Glutamatergic neuron (in vitro differentiated cells): ENCODE measurements around the gene PVALB. TPM values are rescaled to one million over a fixed set of nuclear protein-coding genes. Genes with fewer than 3 reads are reported as not detected.
A peak's percentile ranks its signal among the peaks of the same experiment; 100 is the strongest.

Experiments used
- DNase-seq: peaks from one replicate; pipeline ENCODE4 v3.0.0; 2022
- H3K27ac Mint-ChIP-seq: one replicate; pipeline ENCODE4 v1.8.0; 2020; ENCODE audit warnings: mild to moderate bottlenecking, mixed read lengths, inconsistent platforms; ENCODE audit not compliant: unreplicated experiment
- H3K27me3 Mint-ChIP-seq: one replicate; pipeline ENCODE4 v1.8.0; 2020; ENCODE audit warnings: mild to moderate bottlenecking, moderate library complexity, mixed read lengths, inconsistent platforms; ENCODE audit not compliant: unreplicated experiment
- H3K36me3 Mint-ChIP-seq: one replicate; pipeline ENCODE4 v1.8.0; 2020; ENCODE audit warnings: mild to moderate bottlenecking, mixed read lengths, inconsistent platforms; ENCODE audit not compliant: unreplicated experiment
- H3K4me1 Mint-ChIP-seq: one replicate; pipeline ENCODE4 v1.8.0; 2020; ENCODE audit warnings: mild to moderate bottlenecking, low read depth, mixed read lengths, inconsistent platforms; ENCODE audit not compliant: unreplicated experiment
- H3K4me3 Mint-ChIP-seq: one replicate; pipeline ENCODE4 v1.8.0; 2020; ENCODE audit warnings: mild to moderate bottlenecking, mixed read lengths, inconsistent platforms; ENCODE audit not compliant: unreplicated experiment
- H3K9me3 Mint-ChIP-seq: one replicate; pipeline ENCODE4 v1.8.0; 2020; ENCODE audit warnings: mild to moderate bottlenecking, moderate library complexity, mixed read lengths, inconsistent platforms; ENCODE audit not compliant: unreplicated experiment
- CTCF ChIP-seq: fragments of 200-600 bp; sonication (generic); IDR thresholded peaks from one replicate; pipeline ENCODE4 v1.5.0; 2021; ENCODE audit not compliant: partially characterized antibody, unreplicated experiment
- total RNA-seq: library from RNA; stranded (reverse); fragmentation: NEBNext Ultra II Directional; extraction: Animal tissue kit (Norgen Biotek cat#: 25700); gene quantifications from one replicate; pipeline ENCODE4 v1.2.1, GENCODE V29; 2021; ENCODE audit not compliant: unreplicated experiment

Gene PVALB
- total RNA-seq, 1 donor from 2014 or later = not detected

- Mint-ChIP-seq H3K4me3 (no peak overlapping the region), H3K36me3 (no peaks in the 10 kb centered on the region), H3K4me1 (peaks cover 3% of the 10 kb centered on the region), H3K27me3 (peaks cover 3% of the 10 kb centered on the region), H3K9me3 (no peaks in the 10 kb centered on the region), H3K27ac (no peak overlapping the region)
- no peak for TF ChIP-seq CTCF
- no peak for DNase-seq
Observed at GRCh38 chr22:36790648-36791047, 26.2 kb downstream of the PVALB start.

DNA sequence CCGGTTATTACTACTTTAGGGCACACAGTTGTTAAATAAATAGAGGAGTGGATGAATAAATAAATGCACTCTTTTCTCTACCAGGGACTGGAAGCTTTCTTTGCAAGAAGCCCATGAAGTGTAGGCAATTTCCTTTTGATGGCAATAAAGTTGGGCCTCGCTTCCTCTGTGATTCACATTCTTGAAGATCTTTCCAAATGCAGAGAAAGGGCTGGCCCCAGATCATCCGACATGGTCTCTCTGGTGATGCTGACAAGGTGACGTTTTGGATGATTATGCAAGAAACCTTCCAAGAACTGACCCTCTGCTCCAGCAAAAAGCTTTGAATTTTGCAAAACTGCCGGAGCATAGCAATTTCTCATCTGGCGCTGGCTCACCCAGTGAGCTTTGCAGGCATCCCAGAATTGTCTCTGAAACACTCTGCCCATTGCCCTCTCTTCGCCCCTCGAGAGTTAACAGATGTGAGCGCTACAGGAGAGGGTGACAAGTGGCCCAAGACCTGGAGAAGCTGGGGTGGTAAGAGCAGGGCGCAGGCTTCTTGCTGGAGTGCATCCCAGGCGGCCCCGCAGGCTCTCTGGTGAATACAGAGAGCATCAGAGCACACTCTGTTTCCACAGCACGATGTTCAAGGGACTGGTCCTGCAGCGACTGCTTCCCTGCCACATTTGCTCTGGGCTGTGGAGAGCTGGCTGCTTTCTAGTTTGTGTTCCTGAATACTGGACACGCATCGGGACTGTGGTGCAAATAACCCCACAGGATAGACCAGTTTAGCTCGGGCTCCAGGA, 29.4 kb downstream of the PVALB start:
- peaks cover 7% of the 10 kb centered on the region for H3K27me3 Mint-ChIP-seq
- no peak for TF ChIP-seq CTCF
- no peak for DNase-seq
- peaks cover 1% of the 10 kb centered on the region for H3K9me3 Mint-ChIP-seq
- H3K27ac Mint-ChIP-seq = no peak overlapping the region
- no peak overlapping the region for H3K4me3 Mint-ChIP-seq
- peaks cover 3% of the 10 kb centered on the region for H3K4me1 Mint-ChIP-seq
- H3K36me3 Mint-ChIP-seq = no peaks in the 10 kb centered on the region

GRCh38 chr22:36783743-36784142, 33.1 kb downstream of the PVALB start:
- Mint-ChIP-seq H3K27ac (no peak overlapping the region), H3K36me3 (no peaks in the 10 kb centered on the region), H3K4me3 (no peak overlapping the region), H3K4me1 (peaks cover 6% of the 10 kb centered on the region), H3K9me3 (peaks cover 1% of the 10 kb centered on the region), H3K27me3 (peaks cover 10% of the 10 kb centered on the region)
- no peak for DNase-seq
- no peak for TF ChIP-seq CTCF

GRCh38 chr22:36781656-36782627, 34.9 kb downstream of the PVALB start:
- H3K4me3 Mint-ChIP-seq = no peak overlapping the region
- H3K36me3 Mint-ChIP-seq = no peaks in the 10 kb centered on the region
- H3K27me3 Mint-ChIP-seq = peaks cover 12% of the 10 kb centered on the region
- TF ChIP-seq CTCF = peak; percentile 94
- peak; percentile 90 for DNase-seq
- no peak overlapping the region for H3K27ac Mint-ChIP-seq
- H3K4me1 Mint-ChIP-seq = peaks cover 3% of the 10 kb centered on the region
- peaks cover 3% of the 10 kb centered on the region for H3K9me3 Mint-ChIP-seq

GRCh38 chr22:36778020-36778419, 38.8 kb downstream of the PVALB start:
- Mint-ChIP-seq H3K36me3 (no peaks in the 10 kb centered on the region), H3K9me3 (peaks cover 4% of the 10 kb centered on the region), H3K4me3 (no peak overlapping the region), H3K27me3 (peaks cover 5% of the 10 kb centered on the region), H3K27ac (no peak overlapping the region), H3K4me1 (peaks cover 15% of the 10 kb centered on the region)
- TF ChIP-seq CTCF = no peak
- no peak for DNase-seq
